Measurements from ENCODE around the gene GABRB3.

DNA sequence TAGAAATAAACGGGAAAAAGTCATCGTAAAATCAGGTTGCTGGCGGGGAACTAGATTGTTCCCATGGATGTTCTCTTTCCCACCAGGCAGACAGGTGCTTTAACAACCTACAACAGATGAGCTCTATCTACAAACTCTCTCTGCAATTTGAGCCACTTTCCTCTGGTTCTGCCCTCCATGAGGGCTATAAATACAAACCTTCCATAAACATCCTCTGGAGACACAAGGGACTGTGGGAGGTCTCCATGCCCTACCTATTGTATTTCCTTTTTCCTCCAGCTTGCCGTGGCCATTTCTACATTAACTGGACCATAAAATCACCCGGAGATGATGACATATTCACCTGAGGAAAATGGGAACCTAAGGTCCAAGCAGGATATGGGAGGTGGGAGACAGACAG, 151.1 kb downstream of the GABRB3 start:
- TF ChIP-seq, protein P1, sequence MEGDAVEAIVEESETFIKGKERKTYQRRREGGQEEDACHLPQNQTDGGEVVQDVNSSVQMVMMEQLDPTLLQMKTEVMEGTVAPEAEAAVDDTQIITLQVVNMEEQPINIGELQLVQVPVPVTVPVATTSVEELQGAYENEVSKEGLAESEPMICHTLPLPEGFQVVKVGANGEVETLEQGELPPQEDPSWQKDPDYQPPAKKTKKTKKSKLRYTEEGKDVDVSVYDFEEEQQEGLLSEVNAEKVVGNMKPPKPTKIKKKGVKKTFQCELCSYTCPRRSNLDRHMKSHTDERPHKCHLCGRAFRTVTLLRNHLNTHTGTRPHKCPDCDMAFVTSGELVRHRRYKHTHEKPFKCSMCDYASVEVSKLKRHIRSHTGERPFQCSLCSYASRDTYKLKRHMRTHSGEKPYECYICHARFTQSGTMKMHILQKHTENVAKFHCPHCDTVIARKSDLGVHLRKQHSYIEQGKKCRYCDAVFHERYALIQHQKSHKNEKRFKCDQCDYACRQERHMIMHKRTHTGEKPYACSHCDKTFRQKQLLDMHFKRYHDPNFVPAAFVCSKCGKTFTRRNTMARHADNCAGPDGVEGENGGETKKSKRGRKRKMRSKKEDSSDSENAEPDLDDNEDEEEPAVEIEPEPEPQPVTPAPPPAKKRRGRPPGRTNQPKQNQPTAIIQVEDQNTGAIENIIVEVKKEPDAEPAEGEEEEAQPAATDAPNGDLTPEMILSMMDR (IDR thresholded peaks at IDR 0.05): no peak
- no peak for TF ChIP-seq EZH2phosphoT487 (IDR thresholded peaks at IDR 0.05)
- no peak for TF ChIP-seq EZH2 (IDR thresholded peaks at IDR 0.05)

Measured in neural progenitor cell (in vitro differentiated cells).